GM12878 (cell line): ENCODE measurements around the gene SOCS4. TPM values are rescaled to one million over a fixed set of nuclear protein-coding genes. Genes with fewer than 3 reads are reported as not detected.
A peak's percentile ranks its signal among the peaks of the same experiment; 100 is the strongest.

ENCODE experiments used
- ATAC-seq: fragments of 200-7000 bp; cut with Tn5 transposase; 3 replicates; pipeline ENCODE4 v1.9.1; 2020; ENCODE audit warnings: mild to moderate bottlenecking, moderate library complexity
- BruUV-seq: library from RNA; stranded (reverse); fragments of 400-500 nt; replicated peaks from 2 replicates; lab custom pipeline; 2021; lab: Mats Ljungman, UMichigan
- CTCF ChIA-PET: fragments of 300-600 bp; sonication (Branson Sonifier 250); formaldehyde crosslinking; extraction: SDS; loops from one replicate; lab custom pipeline; 2021; ENCODE audit warnings: inconsistent platforms; lab: Yijun Ruan, JAX
- POLR2A ChIA-PET: fragments of 350-600 bp; formaldehyde crosslinking; extraction: SDS; loops from one replicate; lab custom pipeline; 2021; ENCODE audit warnings: inconsistent platforms; lab: Charles Lee
- RAD21 ChIA-PET: fragments of 300-600 bp; sonication (Branson Sonifier 250); formaldehyde crosslinking; loops from one replicate; lab custom pipeline; 2023; ENCODE audit warnings: antibody characterized with exemption; ENCODE audit not compliant: unreplicated experiment; lab: Charles Lee
- SMC1A ChIA-PET: fragments of 300-600 bp; sonication (Branson Sonifier 250); formaldehyde crosslinking; loops from one replicate; lab custom pipeline; 2023; ENCODE audit not compliant: unreplicated experiment, uncharacterized antibody; lab: Charles Lee
- DNase-seq: peaks from one replicate; pipeline ENCODE4 v3.0.0-alpha.2; 2011; ENCODE audit warnings: low read depth, low spot score
- FAIRE-seq: peaks from 3 replicates; lab custom pipeline; 2011; peaks lifted over from hg19 to GRCh38; lab: Jason Lieb, UNC
- H2AFZ ChIP-seq: 2 replicates; pipeline ENCODE4 v1.6.0; 2011; ENCODE audit warnings: low read depth, low read length, control low read depth; ENCODE audit not compliant: control insufficient read depth
- H3K27ac ChIP-seq: 2 replicates; pipeline ENCODE4 v1.5.1; 2011; ENCODE audit warnings: control low read depth; ENCODE audit not compliant: control insufficient read depth, insufficient read depth
- H3K27me3 ChIP-seq, 2 experiments: replicated peaks in 1 of 2; 2 replicates each; pipeline versions ENCODE4 v1.6.0 to v1.6.1; 2011; ENCODE audit warnings: low read length in 1 of 2; ENCODE audit not compliant: control insufficient read depth in 2 of 2, insufficient read depth in 2 of 2
- H3K36me3 ChIP-seq, 2 experiments: 2 replicates each; pipeline ENCODE4 v1.5.1; 2011; ENCODE audit warnings: low read length in 1 of 2; ENCODE audit not compliant: control insufficient read depth in 2 of 2, insufficient read depth in 2 of 2
- H3K4me1 ChIP-seq: 2 replicates; pipeline ENCODE4 v1.6.1; 2011; ENCODE audit warnings: mild to moderate bottlenecking, low read length, moderate library complexity, mixed read lengths; ENCODE audit not compliant: control insufficient read depth, insufficient read depth
- H3K4me2 ChIP-seq: 2 replicates; pipeline ENCODE4 v1.6.0; 2011; ENCODE audit warnings: control low read depth; ENCODE audit not compliant: control insufficient read depth, insufficient read depth
- H3K4me3 ChIP-seq: fragments of 200-600 bp; sonication (generic); 2 replicates; pipeline ENCODE4 v1.5.1; 2016
- H3K79me2 ChIP-seq: 2 replicates; pipeline ENCODE4 v1.6.0; 2011; ENCODE audit warnings: low read length; ENCODE audit not compliant: control insufficient read depth, insufficient read depth
- H3K9ac ChIP-seq: 2 replicates; pipeline ENCODE4 v1.8.0; 2011; ENCODE audit warnings: low read length, control low read depth, mixed read lengths; ENCODE audit not compliant: control insufficient read depth, insufficient read depth
- H3K9me3 ChIP-seq: replicated peaks from 3 replicates; pipeline ENCODE4 v1.5.1; 2011; ENCODE audit warnings: mild to moderate bottlenecking, low read length; ENCODE audit not compliant: control insufficient read depth, insufficient read depth
- H4K20me1 ChIP-seq: 2 replicates; pipeline ENCODE4 v1.6.0; 2011; ENCODE audit not compliant: control insufficient read depth, insufficient read depth
- BMI1 ChIP-seq: fragments of 450-650 bp; IDR thresholded peaks from 2 replicates; pipeline ENCODE4 v1.6.1; 2016; ENCODE audit warnings: mild to moderate bottlenecking, moderate library complexity, borderline replicate concordance
- CTCF ChIP-seq, 3 experiments: IDR thresholded peaks in 2 of 3; conservative IDR thresholded peaks in 1 of 3; 2 replicates each; pipeline ENCODE4 v1.5.1; 2011; ENCODE audit warnings: low read depth in 3 of 3, low read length in 3 of 3, mild to moderate bottlenecking in 3 of 3, control low read depth in 2 of 3, moderate library complexity in 2 of 3, inconsistent platforms in 1 of 3, mixed read lengths in 1 of 3; ENCODE audit not compliant: control insufficient read depth in 2 of 3, insufficient read depth in 1 of 3; ENCODE audit errors: extremely low read depth in 1 of 3
- CUX1 ChIP-seq: IDR thresholded peaks from 2 replicates; pipeline ENCODE4 v1.6.1; 2012; ENCODE audit warnings: improper control_type of control experiment, low read depth, low read length; ENCODE audit not compliant: insufficient replicate concordance
- KLF5 ChIP-seq: fragments of 450-650 bp; IDR thresholded peaks from 2 replicates; pipeline ENCODE4 v1.6.1; 2014; ENCODE audit warnings: mild to moderate bottlenecking; ENCODE audit not compliant: partially characterized antibody
- MYB ChIP-seq: fragments of 150-350 bp; IDR thresholded peaks from 2 replicates; pipeline ENCODE4 v1.6.1; 2014; ENCODE audit warnings: mild to moderate bottlenecking, low read depth, low read length, borderline replicate concordance
- NBN ChIP-seq: fragments of 450-650 bp; IDR thresholded peaks from 2 replicates; pipeline ENCODE4 v1.6.1; 2016
- NFXL1 ChIP-seq: fragments of 450-650 bp; IDR thresholded peaks from 2 replicates; pipeline ENCODE4 v1.6.1; 2017; ENCODE audit warnings: antibody characterized with exemption, mild to moderate bottlenecking, borderline replicate concordance
- NR2F1 ChIP-seq: fragments of 450-650 bp; conservative IDR thresholded peaks from 2 replicates; pipeline ENCODE4 v1.6.1; 2017; ENCODE audit warnings: mild to moderate bottlenecking
- PAX8 ChIP-seq: fragments of 450-650 bp; IDR thresholded peaks from 2 replicates; pipeline ENCODE4 v1.6.1; 2017; ENCODE audit warnings: mild to moderate bottlenecking, moderate library complexity
- RELA ChIP-seq: fragments of 450-650 bp; IDR thresholded peaks from 2 replicates; pipeline ENCODE4 v1.8.0; 2014; ENCODE audit warnings: borderline replicate concordance; ENCODE audit not compliant: partially characterized antibody
- SMARCA5 ChIP-seq: fragments of 450-650 bp; IDR thresholded peaks from 2 replicates; pipeline ENCODE4 v1.6.1; 2017; ENCODE audit warnings: mild to moderate bottlenecking
- SUPT20H ChIP-seq: IDR thresholded peaks from 2 replicates; pipeline ENCODE4 v1.6.1; 2011; ENCODE audit warnings: low read depth, mild to moderate bottlenecking, low read length, moderate library complexity, borderline replicate concordance; ENCODE audit not compliant: control insufficient read depth
- TCF12 ChIP-seq: IDR thresholded peaks from 2 replicates; pipeline ENCODE4 v1.6.1; 2011; ENCODE audit warnings: low read depth, mild to moderate bottlenecking, low read length
- YBX1 ChIP-seq: fragments of 450-650 bp; IDR thresholded peaks from 2 replicates; pipeline ENCODE4 v1.6.1; 2016; ENCODE audit warnings: antibody characterized with exemption
- WGBS: methylation state at CpG from one replicate; pipeline ENCODE4 v1.1.6; 2016; ENCODE audit warnings: low lambda C conversion rate; ENCODE audit not compliant: insufficient replicate concordance, insufficient coverage; ENCODE audit errors: missing lambda C conversion rate; 5-methylcytosine and 5-hydroxymethylcytosine counted together
- in situ Hi-C: fragments of 300-500 bp; cut with MboI; formaldehyde crosslinking; loops from 9 replicates; pipeline ENCODE4 v1.14.3; 2018; ENCODE audit warnings: mixed read lengths
- intact Hi-C: fragments of 100-400 bp; cut with micrococcal nuclease; formaldehyde crosslinking; loops from one replicate; pipeline ENCODE4 v1.14.2; 2022; ENCODE audit not compliant: unreplicated experiment
- polyA plus RNA-seq, 11 experiments: library from polyadenylated mRNA; depleted of rRNA in 4 of 11; unstranded in 6 of 11; stranded (reverse) in 5 of 11; fragments of >200 nt; fragmentation: Nextera tagmentation in 4 of 11; fragmentation: Illumina TruSeq in 1 of 11; extraction: Ambion mirVana in 4 of 11; extraction: Trizol in 1 of 11; gene quantifications; 1 replicate in 1 of 11; 2 replicates in 10 of 11; pipeline versions ENCODE4 v1.2.1 to v1.2.3, GENCODE V29; 2011 to 2016; ENCODE audit warnings: inconsistent platforms in 2 of 11, missing spikeins in 2 of 11, low read depth in 1 of 11
- total RNA-seq, 4 experiments: library from RNA; depleted of rRNA in 3 of 4; stranded (reverse); fragments of >200 nt in 3 of 4; fragmentation: Illumina TruSeq in 1 of 4; extraction: Trizol in 1 of 4; gene quantifications; 2 replicates each; pipeline versions ENCODE4 v1.2.1 to v1.2.3, GENCODE V29; 2013 to 2021
- TF ChIP-seq, protein P1 (sequence below): IDR thresholded peaks from 2 replicates; pipeline ENCODE4 v1.6.1; 2012; ENCODE audit warnings: low read depth, low read length, improper control_type of control experiment

SOCS4 gene
- total and polyA plus RNA-seq, 10 of the 15 experiments (the other 5 are each of a cell fraction or from before 2014, with no cell fraction given): 5.7 to 31.5 (median 20.8) TPM

GRCh38 chr14:55074662-55075061 is 47.6 kb downstream of the SOCS4 start:
- Histone ChIP-seq H3K79me2 (no peaks in the 10 kb centered on the region), H3K36me3 (no peaks in the 10 kb centered on the region), H3K9me3 (no peaks in the 10 kb centered on the region), H3K4me2 (peak overlapping the region; percentile 79), H3K4me3 (peak overlapping the region; percentile 4; the same call in 1 of the 2 replicates), H3K27ac (peak overlapping the region; percentile 83), H3K9ac (peak overlapping the region; percentile 14), H3K4me1 (peaks cover 58% of the 10 kb centered on the region), H3K27me3 (no peaks in the 10 kb centered on the region), H2AFZ (peak overlapping the region; percentile 1), H4K20me1 (no peaks in the 10 kb centered on the region)
- ATAC-seq (peak; percentile 59), FAIRE-seq (peak; percentile 41), DNase-seq (peak; percentile 81)
- POLR2A ChIA-PET: interaction anchor here (1.0 to 1.5 kb wide), 3 partner anchors 22 to 24 kb away, joined by 4 to 6 read pairs (median 5); partner anchors contain the start of gene MAPK1IP1L
- SMC1A ChIA-PET: interaction anchor here (0.6 to 7.0 kb wide), 10 partner anchors 9 to 85 kb away, joined by 3 to 98 read pairs (median 4); partner anchors contain the start of gene MAPK1IP1L
- CTCF ChIA-PET: interaction anchor here (0.9 to 1.1 kb wide), 3 partner anchors 22 to 193 kb away, joined by 3 to 7 read pairs (median 6); partner anchors contain the start of gene MAPK1IP1L
- 0% methylated on average over 5 of the region's 5 CpGs for WGBS
- RAD21 ChIA-PET: interaction anchor here (0.8 to 3.5 kb wide), 11 partner anchors 9 to 48 kb away, joined by 3 to 14 read pairs (median 4); partner anchors contain the start of genes MAPK1IP1L, SOCS4 and WDHD1
- in situ Hi-C loops: no loop called here
- intact Hi-C loops: loop anchor here (2.0 kb wide), 1 partner anchor 24 kb away; no protein-coding TSS in a partner anchor
- BruUV-seq: no TSS peak
- TF ChIP-seq PAX8 (no peak), CUX1 (no peak), RELA (no peak), SUPT20H (no peak), KLF5 (no peak), NR2F1 (no peak), NFXL1 (no peak), TCF12 (no peak), YBX1 (no peak), NBN (peak; percentile 55; the same call in 1 of the 2 replicates), MYB (no peak), BMI1 (no peak), SMARCA5 (peak; percentile 63; the same call in 1 of the 2 replicates), CTCF (IDR thresholded peaks at IDR 0.05 in 2 of 3, conservative IDR thresholded peaks at IDR 0.05 in 1 of 3; ENCODE audit: control insufficient read depth in 2 of 3, extremely low read depth in 1 of 3, insufficient read depth in 1 of 3, low read depth in 3 of 3, low read length in 3 of 3) (no peak)
- TF ChIP-seq, protein P1, sequence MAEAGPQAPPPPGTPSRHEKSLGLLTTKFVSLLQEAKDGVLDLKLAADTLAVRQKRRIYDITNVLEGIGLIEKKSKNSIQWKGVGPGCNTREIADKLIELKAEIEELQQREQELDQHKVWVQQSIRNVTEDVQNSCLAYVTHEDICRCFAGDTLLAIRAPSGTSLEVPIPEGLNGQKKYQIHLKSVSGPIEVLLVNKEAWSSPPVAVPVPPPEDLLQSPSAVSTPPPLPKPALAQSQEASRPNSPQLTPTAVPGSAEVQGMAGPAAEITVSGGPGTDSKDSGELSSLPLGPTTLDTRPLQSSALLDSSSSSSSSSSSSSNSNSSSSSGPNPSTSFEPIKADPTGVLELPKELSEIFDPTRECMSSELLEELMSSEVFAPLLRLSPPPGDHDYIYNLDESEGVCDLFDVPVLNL: no peak
